ENCODE measurements around the gene KAT6B.

The KAT6B gene

GRCh38 chr10:74855027-74855426, 28.6 kb downstream of the KAT6B start:
- peak overlapping the region; percentile 39 for H3K4me3 ChIP-seq (ENCODE audit: low read depth, low read length)
- DNase-seq (ENCODE audit: low read depth): peak; percentile 69
- no peak for TF ChIP-seq CTCF (IDR thresholded peaks at IDR 0.05; ENCODE audit: insufficient read depth, low read depth, low read length, missing control alignments)

GRCh38 chr10:74855439-74855838, 29.0 kb downstream of the KAT6B start:
- no peak for DNase-seq (ENCODE audit: low read depth)
- H3K4me3 ChIP-seq (ENCODE audit: low read depth, low read length): peak overlapping the region; percentile 39; the same call in 1 of the 2 replicates
- TF ChIP-seq CTCF (IDR thresholded peaks at IDR 0.05; ENCODE audit: insufficient read depth, low read depth, low read length, missing control alignments): no peak

DNA sequence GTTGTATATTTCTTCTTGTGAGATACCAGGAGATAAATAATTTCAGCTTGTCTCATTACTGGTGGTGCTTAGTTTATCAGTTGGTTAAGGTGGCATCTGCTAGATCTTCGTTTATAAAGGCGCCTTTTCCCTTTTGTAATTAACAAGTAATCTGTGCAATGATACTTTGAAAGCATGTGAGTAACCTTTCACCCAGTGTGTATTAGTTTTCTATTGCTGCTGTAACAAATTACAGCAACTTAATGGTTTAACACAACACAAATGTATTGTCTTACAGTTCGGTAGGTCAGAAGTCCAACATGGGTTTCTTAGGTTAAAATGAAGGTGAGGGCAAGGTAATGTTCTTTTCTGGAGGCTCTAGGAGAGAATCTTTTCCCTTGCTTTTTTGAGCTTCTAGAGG, 30.5 kb downstream of the KAT6B start:
- no peak for DNase-seq (ENCODE audit: low read depth)
- H3K4me3 ChIP-seq (ENCODE audit: low read depth, low read length): no peak overlapping the region
- TF ChIP-seq CTCF (IDR thresholded peaks at IDR 0.05; ENCODE audit: insufficient read depth, low read depth, low read length, missing control alignments): no peak

GRCh38 chr10:74857586-74857985, 31.2 kb downstream of the KAT6B start:
- H3K4me3 ChIP-seq (ENCODE audit: low read depth, low read length): no peak overlapping the region
- TF ChIP-seq CTCF (IDR thresholded peaks at IDR 0.05; ENCODE audit: insufficient read depth, low read depth, low read length, missing control alignments): no peak
- no peak for DNase-seq (ENCODE audit: low read depth)

- TF ChIP-seq CTCF (IDR thresholded peaks at IDR 0.05; ENCODE audit: insufficient read depth, low read depth, low read length, missing control alignments): no peak
- no peak for DNase-seq (ENCODE audit: low read depth)
- H3K4me3 ChIP-seq (ENCODE audit: low read depth, low read length): no peak overlapping the region
Observed at GRCh38 chr10:74859546-74859945, 33.1 kb downstream of the KAT6B start.

DNA sequence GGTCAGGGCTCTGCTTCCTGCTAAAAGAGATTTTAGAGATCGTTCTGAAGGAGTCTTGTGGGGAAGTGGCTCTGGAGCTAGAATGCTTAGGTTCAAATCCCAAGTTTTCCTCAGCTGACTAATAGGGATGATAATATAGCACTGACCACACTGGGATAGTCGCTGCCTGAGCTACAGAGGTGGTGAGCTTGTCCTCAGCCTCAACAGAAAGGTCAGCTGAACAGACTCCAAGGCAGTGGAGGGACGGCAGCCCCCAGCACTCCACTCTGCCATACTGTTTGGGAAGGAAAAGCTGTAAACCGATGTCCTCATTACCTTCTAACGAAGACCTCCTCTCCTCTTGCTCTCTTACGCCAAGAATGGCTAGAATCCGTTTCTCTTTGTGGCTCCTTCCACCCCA, 36.2 kb downstream of the KAT6B start:
- no peak for TF ChIP-seq CTCF (IDR thresholded peaks at IDR 0.05; ENCODE audit: insufficient read depth, low read depth, low read length, missing control alignments)
- no peak overlapping the region for H3K4me3 ChIP-seq (ENCODE audit: low read depth, low read length)
- DNase-seq (ENCODE audit: low read depth): no peak

GRCh38 chr10:74863551-74863950, 37.2 kb downstream of the KAT6B start:
- no peak for TF ChIP-seq CTCF (IDR thresholded peaks at IDR 0.05; ENCODE audit: insufficient read depth, low read depth, low read length, missing control alignments)
- no peak for DNase-seq (ENCODE audit: low read depth)
- no peak overlapping the region for H3K4me3 ChIP-seq (ENCODE audit: low read depth, low read length)
